NK-92 (cell line): Measurements from ENCODE around the gene MECR.

Experiments used
- DNase-seq: peaks from one replicate; lab custom pipeline; 2025; ENCODE audit not compliant: unreplicated experiment; lab: John Stamatoyannopoulos, UW

Gene MECR

GRCh38 chr1:29255134-29255666 lies 24.5 kb upstream of the MECR start:
- DNase-seq: no peak

GRCh38 chr1:29254346-29254745 lies 23.6 kb upstream of the MECR start:
- DNase-seq: no peak

GRCh38 chr1:29253180-29253579 lies 22.4 kb upstream of the MECR start:
- DNase-seq: no peak

GRCh38 chr1:29251164-29252124 lies 20.7 kb upstream of the MECR start:
- no peak for DNase-seq

- no peak for DNase-seq
Measured at GRCh38 chr1:29249951-29250581, 19.3 kb upstream of the MECR start.

GRCh38 chr1:29249170-29249691 lies 18.5 kb upstream of the MECR start:
- DNase-seq: no peak

GRCh38 chr1:29248409-29248808 lies 17.7 kb upstream of the MECR start:
- no peak for DNase-seq

- DNase-seq: no peak
Measured at GRCh38 chr1:29247571-29248273, 17.0 kb upstream of the MECR start.

- no peak for DNase-seq
Measured at GRCh38 chr1:29247044-29247443, 16.3 kb upstream of the MECR start.

GRCh38 chr1:29245876-29246275 lies 15.1 kb upstream of the MECR start:
- no peak for DNase-seq

GRCh38 chr1:29245261-29245660 lies 14.5 kb upstream of the MECR start:
- DNase-seq: no peak

GRCh38 chr1:29243871-29244200 lies 13.1 kb upstream of the MECR start:
- DNase-seq: no peak

GRCh38 chr1:29243023-29243870 lies 12.5 kb upstream of the MECR start:
- no peak for DNase-seq

GRCh38 chr1:29240986-29241385 lies 10.3 kb upstream of the MECR start:
- no peak for DNase-seq

GRCh38 chr1:29240400-29240837 lies 9.7 kb upstream of the MECR start:
- no peak for DNase-seq

- no peak for DNase-seq
Measured at GRCh38 chr1:29239142-29239541, 8.4 kb upstream of the MECR start.

- no peak for DNase-seq
Measured at GRCh38 chr1:29238620-29239002, 7.9 kb upstream of the MECR start.

GRCh38 chr1:29237852-29238619 lies 7.3 kb upstream of the MECR start:
- DNase-seq: no peak

GRCh38 chr1:29237129-29237821 lies 6.5 kb upstream of the MECR start:
- no peak for DNase-seq
